IPS DF 4.7 (cell line): Measurements from ENCODE around the gene ARHGEF4.

Experiments used
- DNase-seq: peaks from one replicate; pipeline ENCODE4 v3.0.0-alpha.2; 2013; ENCODE audit warnings: low spot score; ENCODE audit errors: extremely low read depth

Gene ARHGEF4

DNA sequence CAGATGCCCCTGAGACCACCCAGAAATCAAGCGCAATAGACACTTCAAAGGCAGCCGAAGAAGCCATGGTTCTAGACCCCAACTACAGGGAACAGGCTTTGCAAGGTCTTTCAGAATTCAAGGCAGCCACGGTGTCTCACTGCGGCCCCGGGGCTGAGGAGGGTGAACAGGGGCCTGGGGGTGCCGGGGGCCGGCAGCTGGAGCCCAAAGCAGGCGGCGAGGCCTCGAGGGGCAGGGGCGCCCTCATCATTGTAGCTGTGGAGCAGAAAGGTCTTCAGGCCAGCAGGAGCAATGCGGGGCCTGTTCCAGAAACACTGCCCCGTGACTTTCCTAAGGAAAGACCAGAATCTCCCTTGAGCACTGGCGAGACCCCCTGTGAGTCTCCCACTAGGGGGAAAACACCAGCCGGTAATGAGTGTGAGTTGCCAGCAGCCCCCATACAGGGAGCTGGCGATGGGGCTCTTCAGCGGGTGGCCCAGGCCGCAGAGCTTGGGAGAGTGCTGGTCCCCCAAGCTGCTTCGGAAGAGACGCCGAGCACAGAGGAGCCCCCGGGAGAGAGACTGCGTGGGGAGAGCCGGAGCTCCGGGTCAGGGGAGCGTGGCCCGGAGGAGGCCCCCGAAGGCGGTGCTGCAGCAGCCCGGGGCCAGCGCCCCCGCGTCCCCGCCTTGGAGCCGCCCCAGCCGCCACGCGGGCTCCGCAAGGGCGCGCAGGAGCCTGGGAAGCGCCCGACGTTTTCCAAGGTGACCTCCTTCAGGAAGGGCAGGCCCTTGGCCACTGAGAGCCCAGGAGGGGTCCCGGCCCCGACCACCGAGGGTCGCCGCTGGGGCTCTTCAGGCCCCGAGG is 79.1 kb downstream of the ARHGEF4 start:
- DNase-seq: no peak

DNA sequence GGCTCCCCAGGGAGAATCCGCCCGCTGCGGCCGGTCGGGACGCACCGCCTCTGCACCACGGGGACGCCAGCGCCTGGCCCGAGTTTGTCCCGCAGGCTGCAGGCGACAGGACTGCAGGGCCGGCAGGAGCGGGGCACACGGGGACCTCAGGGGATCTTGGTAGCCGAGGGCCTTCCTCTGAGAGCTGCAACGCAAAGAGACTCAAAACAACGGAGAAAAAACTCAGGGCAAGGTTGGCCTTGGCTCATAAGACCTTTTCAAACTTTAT is 79.7 kb downstream of the ARHGEF4 start:
- no peak for DNase-seq

DNA sequence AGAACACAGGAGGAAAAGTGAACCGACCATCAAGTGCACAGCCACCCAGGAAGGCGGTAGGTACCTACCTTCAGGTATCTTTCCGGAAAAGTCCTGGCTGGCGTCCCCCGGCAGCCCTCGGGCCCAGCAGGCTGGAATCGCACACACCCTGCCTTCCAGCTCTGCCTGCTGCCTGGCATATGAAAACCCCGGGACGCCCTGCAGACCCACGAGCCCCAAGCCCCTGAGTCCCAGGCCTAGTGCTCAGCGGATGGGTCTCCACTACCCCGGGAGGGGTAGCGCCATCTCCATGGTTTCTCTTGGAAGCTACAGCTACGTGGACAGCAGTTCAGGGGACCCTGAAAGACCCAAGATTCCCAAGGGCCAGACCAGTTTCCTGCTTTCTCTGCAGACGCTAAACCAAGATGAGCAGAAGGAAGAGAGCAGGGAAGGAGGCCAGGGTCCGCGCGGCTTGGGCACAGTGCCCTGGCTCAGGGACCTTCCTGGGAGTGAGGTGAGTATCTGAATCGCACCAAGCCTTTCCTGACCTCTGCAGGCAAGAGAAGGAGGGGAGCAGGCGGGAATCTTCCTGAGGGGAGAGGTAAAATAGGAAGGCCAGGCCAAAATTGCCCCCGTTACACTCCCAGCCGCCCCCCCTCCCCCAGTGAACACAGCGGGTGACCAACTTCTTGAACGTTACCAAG is 80.4 kb downstream of the ARHGEF4 start:
- DNase-seq: no peak

DNA sequence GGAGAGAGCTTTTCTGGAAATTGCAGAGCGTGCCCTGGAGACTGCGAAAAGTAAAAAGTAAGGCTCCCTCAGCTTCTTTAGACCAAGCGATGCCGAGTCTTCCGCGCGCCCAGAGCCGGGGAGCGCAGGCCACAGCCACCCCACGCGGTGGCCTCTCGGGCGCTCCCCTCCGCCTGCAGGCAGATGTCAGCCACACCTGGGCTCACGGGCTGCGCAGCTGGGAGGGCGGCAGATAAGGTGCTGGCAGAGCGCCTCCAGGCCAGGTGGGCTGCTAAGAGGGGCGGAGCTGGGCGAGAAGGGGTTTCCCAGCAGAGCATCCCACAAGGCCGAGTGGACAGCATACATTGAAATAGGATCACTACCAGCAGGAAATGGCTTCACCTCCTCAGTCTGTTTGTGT is 81.7 kb downstream of the ARHGEF4 start:
- no peak for DNase-seq

DNA sequence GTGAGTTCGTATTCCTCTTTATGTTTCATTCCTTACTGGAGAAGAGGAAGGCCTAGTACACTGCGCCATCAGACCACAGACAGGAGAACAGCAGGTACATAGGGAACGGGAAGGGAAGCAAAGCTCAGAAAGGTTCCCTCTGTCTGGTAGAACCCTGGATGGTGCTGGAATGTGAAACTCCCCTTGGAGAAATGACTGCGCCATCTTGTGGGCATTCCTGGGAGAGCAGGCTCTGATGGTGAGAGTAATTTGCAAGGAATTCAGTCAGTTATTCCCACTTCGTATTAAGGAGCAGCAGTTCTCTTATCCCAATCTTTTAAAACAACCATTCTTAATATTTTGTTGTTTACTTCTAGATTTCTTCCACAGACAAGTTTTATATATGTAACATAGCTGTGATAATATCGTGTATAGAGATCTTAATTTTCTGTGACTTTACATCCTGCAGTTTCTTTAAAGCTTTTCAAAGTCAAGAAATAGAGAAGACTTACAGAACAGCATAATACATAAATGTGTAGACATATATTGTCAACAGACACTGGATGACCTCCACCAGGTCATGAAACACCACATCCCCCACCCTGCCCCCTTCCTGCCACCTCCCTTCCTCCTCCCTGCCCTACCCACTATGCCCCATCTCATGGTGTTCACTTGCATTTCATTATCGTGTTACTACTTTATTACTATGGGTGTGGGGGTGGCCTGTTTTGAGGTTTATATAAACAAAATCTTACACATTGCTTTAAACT is 83.9 kb downstream of the ARHGEF4 start:
- DNase-seq: peak; percentile 69

DNA sequence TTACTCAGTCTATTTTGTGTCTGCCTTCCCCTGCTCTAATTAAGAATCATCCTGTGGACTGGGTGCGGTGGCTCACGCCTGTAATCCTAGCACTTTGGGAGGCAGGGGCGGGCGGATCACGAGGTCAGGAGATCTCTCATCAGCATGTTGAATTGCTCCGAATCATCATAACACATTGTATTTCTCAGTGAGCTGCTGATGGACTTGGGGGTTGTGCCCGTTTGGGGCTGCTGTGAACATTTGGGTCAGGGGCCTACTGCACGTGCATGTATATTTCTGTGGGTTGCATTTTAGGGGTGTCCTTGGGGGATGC is 84.4 kb downstream of the ARHGEF4 start:
- no peak for DNase-seq

DNA sequence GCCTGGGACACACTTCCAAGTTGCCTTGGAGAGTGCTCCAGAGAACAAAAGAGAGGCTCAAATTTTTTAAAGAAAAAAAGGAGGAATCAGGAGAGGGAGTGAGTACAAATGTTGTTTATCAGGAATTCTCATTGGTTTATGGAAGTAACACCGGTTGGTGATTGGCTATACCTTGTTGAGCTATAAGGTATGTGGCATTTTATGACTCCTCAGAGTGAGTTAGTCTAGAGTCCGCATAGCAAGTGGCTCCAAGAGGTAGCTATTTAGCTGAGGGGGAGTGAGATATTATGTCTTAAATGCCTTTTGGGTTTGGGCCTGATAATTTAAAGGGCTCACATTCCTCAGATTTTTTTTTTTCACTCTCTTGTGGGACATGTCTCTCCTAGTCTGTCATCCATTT is 85.7 kb downstream of the ARHGEF4 start:
- DNase-seq: no peak

DNA sequence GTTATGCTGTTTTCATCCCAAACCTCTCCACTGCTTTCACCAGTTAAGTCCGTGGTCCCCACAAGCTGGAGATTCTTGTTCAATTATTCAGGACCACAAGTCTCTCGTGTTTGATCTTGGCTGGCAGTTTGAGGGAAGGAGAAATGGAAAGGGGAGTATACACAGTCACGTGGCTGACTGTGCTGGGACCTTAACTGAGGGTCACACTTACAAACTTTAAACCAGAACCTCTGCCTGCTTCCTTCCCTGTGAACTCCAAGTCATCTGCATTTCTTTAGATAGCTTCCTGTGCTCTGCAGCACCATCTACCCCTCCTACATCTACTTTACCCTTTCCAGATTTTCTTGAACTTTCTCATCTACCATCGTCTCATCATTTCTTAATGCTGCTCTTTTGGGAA is 91.7 kb downstream of the ARHGEF4 start:
- no peak for DNase-seq

DNA sequence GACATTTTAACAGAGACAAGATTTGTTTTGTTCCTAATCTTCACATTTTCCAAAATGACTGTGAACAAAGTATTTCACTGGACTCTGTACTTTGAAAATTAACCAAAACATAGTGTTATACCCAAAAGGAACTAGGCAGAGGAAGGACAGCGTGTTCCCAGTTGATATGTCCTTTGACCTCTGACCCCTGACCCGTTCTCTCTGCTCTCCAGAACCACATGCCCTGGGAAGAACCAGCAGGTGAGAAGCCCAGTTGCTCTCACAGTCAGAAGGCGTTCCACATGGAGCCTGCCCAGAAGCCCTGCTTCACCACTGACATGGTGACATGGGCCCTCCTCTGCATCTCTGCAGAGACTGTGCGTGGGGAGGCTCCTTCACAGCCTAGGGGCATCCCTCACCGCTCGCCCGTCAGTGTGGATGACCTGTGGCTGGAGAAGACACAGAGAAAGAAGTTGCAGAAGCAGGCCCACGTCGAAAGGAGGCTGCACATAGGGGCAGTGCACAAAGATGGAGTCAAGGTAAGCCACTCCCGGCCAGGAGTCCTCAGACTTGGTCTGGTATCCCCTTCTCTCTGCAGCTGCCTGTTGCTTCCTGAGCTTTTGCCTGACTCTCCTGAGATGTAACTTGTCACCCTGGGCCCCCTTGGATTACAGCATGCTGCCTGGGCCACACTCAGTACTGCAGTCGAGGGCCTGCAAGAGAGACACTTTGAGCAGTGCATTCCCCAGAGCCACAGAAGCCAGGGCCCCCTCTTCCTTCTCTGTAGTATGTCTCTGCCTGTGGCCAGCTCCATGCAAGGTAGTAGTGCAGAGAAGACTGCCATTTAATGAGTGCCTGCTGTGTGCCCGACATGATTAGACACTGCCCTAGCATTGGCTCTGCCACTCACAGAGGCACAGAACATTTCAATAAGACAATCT is 94.3 kb downstream of the ARHGEF4 start:
- DNase-seq: no peak

DNA sequence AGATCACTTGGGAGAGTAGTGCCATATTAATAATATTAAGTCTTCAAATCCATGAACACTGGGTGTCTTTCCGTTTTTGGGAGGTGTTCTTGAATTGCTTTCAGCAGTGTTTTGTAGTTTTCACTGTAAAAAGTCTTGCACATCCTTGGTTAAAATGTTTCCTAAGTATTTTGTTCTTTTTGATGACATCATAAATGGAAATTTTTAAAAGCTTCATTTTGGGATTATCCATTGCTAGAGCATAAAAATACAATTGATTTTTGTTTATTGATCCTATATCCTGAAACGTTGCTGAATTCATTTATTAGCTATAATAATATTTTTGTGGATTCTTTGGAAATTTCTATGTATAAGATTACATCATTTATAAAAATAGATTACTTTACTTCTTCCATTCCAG is 96.8 kb downstream of the ARHGEF4 start:
- no peak for DNase-seq

DNA sequence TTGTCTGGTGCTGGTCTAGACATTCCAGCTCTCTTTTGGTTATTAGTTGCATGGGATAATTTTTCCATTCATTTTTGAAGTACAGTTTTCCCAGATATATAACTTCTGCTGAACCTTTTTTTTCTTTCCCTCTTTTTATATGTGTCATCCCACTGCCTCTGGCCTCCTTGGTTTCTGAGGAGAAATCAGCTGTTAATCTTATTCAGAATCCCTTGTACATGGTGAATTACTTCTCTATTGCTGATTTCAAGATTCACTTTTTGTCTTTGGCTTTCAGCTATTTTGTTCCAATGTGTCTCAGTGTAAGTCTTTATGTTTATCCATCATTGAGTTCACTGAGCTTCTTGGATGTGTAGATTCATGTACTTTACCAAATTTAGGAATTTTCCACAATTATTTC is 99.7 kb downstream of the ARHGEF4 start:
- no peak for DNase-seq

DNA sequence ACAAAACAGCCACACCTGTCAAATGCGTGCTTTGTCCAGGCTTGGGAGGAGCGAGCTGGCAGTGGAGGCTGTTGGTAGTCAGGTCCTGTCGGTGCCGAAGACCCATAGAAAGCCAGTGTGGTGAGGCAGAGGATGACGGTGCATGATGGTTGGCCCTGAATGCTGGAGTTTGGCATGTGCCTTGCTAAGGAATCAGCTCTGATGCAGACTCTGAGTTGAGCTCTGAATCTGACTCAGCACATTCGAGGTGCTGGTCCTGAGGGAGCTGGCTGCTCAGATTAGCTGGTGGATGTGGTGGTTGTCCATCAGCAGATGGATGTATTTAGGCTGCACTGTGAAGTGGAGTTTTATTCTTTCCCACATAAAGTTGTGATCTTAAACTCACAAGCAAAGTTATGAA is 111.3 kb downstream of the ARHGEF4 start:
- no peak for DNase-seq

DNA sequence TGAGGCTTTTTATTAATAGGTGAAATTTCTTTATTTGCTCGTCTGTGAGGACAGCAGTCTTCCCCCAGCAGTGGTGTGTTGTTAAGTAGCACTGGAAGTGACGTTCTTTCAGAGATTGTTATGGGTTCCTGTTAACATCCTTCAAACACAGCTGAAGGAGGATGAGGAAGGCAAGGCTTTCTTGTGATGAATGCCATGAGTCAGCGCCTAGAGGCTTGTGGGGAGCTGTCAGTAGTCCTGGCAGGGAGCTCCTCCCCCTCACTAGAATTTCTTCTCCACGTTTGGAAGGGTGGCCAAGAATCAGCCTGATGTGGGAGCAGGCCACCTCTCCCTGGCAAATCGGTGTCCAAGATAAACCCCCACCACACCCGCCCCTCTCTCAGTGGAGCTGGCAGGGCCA is 113.2 kb downstream of the ARHGEF4 start:
- no peak for DNase-seq

DNA sequence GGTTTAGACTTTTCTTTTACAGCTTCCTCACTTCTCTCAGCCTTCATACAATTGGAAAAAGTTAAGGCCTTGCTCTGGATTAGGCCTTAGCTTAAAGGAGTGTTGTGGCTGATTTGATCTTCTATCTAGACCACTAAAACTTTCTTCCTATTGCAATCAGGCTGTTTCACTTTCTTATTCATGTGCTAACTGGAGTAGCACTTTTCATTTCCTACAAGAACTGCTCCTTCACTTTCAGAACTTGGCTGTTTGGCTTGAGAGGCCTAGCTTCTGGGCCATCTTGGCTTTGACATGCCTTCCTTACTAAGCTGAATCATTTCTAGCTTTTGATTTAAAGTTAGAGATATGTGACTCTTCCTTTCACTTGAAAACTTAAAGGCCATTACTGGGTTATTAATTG is 114.3 kb downstream of the ARHGEF4 start:
- DNase-seq: no peak

DNA sequence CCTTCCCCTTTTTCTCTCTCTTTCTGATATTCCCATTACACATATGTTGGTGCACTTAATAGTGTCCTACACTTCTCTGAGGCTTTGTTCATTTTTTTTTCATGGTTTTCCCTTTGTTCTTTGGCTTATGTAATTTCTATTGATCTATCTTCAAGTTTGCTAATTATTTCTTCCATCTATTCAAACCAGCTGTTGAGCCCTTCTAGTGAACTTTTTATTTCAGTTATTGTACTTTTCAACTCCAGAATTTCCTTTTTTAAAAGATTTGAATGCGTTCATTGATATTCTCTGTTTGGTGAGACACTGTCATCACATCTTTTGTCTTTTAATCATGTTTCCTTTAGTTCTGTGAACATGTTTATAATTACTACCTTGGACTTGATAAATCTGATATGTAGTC is 118.2 kb downstream of the ARHGEF4 start:
- DNase-seq: no peak

DNA sequence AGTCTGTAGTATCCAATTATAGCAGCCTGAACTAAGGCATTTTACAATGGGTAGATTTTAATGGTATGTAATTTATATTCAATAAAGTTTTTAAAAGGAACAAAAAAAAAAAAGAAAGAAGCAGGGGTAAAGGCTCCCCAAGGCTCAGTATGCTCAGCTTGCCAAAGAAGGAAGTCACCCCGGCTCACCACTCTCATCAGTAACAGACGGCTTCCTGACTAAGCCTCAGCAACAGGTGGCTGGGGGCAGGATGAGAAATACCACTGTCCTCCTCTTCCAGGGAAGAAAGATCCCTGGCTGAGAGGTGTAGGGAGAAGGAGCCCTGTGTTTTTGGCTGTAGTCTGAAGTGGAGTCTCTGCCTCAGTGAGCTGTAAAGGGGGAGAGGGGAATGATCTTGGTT is 121.2 kb downstream of the ARHGEF4 start:
- DNase-seq: no peak

DNA sequence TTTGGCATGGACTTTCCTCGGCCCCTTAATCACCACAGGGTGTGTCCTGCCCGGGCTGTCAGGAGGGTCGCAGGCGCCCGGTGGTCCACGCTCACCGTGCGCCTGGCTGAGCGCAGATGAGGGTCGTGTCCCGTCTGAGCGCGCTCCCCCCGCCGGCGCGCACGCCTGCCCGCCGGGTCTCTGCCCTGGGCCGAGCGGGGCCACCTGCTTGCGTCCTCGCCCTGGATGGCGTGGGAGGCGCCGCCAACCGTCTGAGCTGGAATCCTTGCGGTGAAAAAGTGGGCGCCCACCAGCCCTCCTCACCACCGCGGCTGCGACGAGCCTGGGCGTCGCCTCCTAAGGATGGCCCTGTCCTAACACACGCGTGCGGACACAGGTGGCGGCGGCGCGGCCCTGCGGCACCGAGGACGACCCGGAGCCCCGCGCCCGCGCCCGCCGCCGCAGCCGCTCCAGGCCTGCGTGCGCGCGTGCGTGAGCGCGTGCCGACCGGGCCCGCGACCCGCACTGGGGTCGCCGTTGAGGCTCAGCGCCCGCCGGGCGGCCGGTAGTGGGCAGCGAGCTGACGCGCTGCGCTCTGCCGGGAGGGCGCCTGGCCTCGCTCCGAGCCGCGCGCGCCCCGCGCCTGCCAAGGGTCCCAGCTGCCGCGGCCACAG is 126.6 kb downstream of the ARHGEF4 start:
- DNase-seq: no peak

DNA sequence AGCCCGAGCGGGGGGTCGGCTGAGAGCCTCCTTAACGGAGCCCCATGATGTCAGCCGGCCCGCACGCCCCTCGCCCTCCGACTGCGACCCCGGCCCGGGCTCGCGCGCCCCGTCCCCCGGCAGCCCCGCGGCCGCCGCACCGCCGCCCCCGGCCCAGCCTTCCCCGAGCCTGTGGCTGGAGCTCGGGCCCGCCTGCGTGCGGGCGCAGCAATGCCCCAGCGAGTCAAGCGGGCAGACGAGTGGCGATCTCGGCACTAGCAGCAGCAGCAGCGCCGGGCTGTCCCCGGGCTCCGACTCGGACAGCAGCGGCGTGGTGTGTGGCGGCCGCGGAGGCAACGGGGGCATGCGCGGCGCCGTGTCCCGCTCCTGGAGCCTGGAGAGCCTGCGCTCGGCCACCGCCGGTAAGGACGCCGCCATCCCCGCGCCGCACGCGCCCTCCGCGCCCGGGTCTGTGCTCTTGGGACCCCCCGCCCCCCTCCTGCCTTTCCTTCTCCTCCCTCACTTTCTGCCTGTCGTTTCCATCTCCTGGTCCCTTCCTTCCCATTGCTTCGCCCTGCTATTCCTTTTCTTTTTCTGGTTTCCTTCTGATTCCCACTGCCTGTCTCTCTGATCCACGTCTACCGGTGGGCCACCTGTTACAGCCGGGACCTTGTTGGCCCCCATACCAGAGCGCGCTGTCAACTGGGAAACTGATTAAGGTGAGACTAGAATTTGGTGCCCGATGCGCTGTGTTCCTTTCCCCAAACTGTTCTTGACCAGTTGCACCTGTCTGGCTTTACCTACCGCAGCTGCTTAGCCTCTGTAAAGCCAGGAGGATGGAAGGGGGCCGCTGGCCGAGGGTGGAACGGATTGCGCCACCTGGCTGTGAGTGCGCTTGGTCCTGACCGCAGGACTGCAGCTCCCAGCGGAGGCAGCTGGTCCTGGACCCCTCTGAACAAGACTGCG is 127.4 kb downstream of the ARHGEF4 start:
- DNase-seq: peak; percentile 68

DNA sequence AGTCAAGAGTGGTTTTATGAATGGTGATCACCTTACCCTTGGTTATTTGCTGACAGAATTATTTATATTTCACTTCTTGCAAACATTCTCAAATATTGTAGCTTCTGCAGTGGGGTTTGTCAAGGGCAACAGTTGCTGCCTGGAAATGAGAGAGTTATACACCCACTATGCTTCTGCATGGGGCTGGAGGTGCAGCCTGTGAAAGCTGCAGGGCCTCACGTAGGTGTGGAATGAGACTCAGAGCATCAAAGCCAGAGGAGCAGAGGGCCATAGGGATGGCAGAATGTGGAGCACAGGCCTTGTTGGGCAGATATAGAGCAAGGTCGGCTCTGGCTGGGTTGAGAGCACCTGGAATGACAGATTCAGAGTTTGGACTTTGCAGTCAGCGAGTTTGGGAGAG is 128.2 kb downstream of the ARHGEF4 start:
- DNase-seq: no peak

DNA sequence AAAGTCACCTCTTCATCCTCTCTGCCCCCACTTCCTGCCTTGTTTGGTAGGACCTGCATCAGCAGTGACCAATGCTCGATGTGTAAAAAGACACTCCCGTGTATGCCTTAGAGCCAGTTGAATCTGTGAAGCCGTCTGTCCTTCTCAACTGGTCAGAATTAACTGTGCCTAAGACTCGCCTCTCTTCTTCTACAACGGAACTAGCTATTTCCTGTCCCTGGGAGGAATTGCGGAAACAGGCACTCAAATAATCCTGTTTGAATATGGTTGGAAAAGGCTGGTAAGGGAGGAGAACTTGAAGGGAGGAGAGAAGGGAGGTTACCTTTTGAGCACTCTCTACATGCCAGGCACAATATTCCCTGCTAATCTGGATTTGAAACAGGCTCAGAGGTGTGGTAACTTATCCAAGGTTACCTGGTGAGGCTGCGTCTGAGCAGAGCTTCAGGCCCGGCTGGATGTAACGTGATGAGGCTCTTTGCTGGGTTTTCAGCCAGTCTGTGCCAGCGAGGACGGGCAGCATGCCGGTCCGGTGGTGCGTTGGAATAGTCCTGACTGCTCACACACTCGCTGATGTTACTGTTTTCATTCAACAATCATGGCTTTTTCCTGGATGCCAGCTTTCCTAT is 129.5 kb downstream of the ARHGEF4 start:
- DNase-seq: no peak
